A204.1 (cell line): Measurements from ENCODE around the gene OGFR.

ENCODE experiments used
- FAIRE-seq: peaks from 2 replicates; lab custom pipeline; 2012; peaks lifted over from hg19 to GRCh38; lab: Jason Lieb, UNC

The OGFR gene

GRCh38 chr20:62770111-62770910 is 34.3 kb upstream of the OGFR start:
- FAIRE-seq = no peak

DNA sequence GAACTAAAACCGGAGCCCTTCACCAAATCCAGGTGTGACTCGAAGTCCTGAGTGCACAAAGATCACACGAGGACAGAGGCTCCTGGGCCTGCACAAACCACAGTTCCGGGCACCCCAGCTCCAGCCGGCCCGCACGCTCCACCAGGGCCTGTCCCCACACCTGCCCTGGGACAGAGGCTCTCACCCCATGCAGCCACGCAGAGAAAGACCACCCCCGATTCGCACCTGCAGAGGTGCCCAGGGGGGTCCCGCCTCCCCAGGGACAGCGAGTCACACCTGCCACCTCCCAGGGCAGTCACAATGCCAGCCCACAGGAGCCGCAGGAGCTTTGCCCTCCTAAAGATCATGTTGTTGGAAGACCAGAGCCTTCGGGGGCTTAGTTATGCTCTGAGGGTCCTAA is 33.7 kb upstream of the OGFR start:
- no peak for FAIRE-seq

DNA sequence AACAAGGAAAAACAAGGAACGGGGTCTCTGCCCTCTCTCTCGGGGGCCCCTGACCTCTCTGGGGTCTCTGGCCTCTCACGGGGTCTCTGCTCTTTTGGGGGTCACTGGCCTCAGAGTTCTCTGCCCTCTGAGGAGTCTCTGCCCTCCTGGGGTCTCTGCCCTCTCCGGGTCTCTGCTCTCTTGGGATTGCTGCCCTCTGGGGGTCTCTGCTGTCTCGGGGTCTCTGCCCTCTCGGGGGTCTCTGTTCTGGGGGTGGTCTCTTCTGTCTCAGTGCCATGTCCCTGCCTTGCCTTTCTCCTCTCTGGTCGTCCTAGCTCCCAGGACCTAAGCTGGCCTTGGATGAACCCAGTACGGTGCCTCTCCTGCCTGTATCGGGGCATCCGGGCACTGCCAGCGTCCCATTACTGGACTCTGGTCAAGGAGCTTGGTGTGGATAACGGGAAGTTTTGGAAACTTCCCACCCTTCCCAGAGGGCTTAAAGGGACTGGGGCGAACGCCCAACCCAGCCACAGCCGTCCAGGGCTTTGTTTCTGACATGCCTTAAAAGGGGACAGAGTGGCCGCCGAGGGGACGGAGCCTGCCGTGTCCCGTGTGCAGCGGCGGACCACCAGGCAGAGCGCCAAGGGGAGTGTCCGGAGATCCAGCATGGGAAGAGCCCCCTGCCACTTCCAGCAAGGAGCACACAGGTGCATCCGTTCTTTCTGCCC is 33.1 kb upstream of the OGFR start:
- no peak for FAIRE-seq

GRCh38 chr20:62772103-62772611 is 32.5 kb upstream of the OGFR start:
- no peak for FAIRE-seq

GRCh38 chr20:62772619-62772989 is 32.0 kb upstream of the OGFR start:
- FAIRE-seq = no peak

DNA sequence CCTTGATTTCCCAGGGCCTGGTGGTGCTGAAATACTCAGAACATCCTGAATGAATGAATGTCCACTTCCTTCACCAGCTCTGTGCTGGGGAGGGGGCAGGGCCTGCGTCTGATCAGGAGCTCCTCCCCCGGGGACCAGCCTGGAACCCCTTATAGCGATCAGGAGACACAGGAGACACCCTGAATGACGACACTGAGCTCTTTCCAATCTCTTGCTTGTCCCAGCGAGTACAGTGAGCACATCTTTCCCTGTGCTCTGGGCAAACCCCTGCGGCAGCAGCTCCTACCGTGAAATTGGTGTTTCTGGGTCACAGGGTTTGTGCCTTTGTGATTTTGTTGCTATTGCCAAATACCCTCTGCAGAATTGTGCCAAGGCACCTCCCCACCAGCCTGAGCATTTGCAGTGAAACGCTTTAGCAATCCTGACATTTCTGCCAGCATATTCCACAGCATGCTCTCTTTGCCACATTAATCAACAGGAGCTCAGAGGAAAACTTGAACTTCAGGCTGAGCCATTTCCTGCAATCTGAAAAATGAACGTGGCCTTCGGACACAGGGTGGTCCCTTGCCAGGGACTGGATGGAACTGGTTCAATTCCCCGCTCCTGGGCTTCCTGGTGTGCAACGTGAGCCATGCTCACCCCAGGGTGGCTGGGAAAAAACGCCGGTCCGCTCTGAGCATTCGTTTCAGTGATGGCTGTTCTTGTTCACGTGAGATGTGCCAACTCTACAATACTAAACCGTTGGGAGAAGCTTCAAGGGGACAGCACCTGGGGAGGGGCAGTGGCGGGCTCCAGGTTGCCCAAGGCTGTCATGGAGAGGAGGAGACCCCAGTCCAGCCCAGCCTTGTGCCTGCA is 31.4 kb upstream of the OGFR start:
- FAIRE-seq = no peak

- FAIRE-seq = no peak
Observed at GRCh38 chr20:62773845-62774714, 30.6 kb upstream of the OGFR start.

- no peak for FAIRE-seq
Observed at GRCh38 chr20:62774762-62775161, 29.9 kb upstream of the OGFR start.

- no peak for FAIRE-seq
Observed at GRCh38 chr20:62775206-62775605, 29.4 kb upstream of the OGFR start.

GRCh38 chr20:62776035-62776691 is 28.5 kb upstream of the OGFR start:
- no peak for FAIRE-seq

DNA sequence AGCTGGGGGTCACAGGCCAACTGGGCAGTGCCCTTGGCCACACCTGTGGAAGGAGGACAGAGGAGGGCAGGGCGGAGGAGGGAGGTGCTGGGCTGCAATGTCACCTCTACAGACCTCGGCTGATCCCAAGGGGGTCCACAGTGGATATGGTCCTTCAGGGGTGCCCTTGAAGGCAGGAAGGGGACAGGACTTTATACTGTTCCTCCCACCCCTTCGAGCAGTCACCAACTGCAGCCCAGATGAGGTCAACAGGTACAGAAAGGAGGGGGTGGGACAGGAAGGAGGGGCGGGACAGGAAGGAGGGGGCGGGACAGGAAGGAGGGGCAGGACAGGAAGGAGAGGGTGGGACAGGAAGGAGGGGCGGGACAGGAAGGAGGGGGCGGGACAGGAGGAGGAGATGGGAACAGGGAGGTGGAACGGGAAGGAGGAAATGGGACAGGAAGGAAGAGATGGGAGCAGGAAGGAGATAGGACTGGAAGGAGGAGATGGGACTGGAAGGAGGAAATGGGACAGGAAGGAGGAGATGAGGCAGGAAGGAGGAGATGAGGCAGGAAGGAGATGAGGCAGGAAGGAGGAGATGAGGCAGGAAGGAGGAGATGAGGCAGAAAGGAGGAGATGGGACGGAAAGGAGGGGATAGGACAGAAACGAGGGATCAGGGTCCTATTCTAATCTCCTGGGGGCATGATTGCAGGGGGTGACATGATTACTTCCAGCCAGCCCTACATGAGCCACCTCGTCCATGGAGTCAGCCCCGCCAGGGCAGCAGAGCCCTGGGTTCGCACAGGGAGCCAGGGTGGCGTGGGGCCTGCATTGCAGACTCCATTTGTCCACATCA is 27.7 kb upstream of the OGFR start:
- no peak for FAIRE-seq

GRCh38 chr20:62777528-62777830 is 27.2 kb upstream of the OGFR start:
- no peak for FAIRE-seq

DNA sequence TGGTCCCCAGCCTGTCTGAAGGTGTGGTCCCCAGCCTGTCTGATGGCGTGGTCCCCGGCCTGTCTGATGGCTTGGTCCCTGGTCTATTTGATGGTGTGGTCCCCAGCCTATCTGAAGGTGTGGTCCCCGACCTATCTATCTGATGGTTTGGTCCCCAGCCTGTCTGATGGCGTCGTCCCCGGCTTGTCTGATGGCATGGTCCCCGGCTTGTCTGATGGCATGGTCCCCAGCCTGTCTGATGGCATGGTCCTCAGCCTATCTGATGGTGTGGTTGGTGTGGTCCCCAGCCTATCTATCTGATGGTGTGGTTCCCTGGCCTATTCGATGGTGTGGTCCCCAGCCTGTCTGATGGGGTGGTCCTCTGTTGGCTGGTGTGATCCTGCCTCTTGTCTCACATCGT is 26.6 kb upstream of the OGFR start:
- FAIRE-seq = no peak

GRCh38 chr20:62778601-62779416 is 25.8 kb upstream of the OGFR start:
- no peak for FAIRE-seq

DNA sequence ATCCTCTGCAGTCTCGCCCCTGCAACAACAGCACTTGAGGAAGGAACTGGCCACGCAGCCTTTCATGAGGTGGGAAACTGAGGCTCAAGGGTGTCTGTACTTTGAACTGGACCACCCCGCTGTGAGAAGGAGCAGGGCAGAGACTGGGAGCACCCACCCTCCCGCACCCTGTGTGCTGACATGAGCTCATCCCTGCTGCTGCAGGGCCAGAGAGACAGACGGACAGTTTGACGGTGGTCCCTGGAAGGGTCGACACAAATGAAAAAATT is 25.3 kb upstream of the OGFR start:
- FAIRE-seq = no peak

DNA sequence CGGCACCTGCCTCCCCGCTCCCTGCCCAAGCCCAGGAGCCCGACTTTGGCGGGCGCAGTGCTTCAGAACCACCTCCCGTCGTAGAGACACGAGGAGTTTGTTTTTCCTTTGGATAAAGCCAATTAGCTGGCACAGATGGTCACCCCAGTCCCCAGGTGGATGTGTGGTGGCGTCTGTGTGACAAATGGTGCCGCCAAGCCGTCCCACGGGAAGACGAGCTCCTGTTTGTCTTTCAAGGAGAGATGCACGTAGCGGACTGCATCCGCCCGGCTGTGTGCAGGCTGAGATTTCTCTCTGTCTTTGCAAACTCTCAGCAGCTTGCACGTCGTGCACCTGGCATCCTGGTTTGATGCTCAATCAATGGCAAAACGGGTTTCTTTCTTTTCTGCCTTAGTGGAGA is 24.4 kb upstream of the OGFR start:
- no peak for FAIRE-seq

- no peak for FAIRE-seq
Observed at GRCh38 chr20:62780696-62781095, 23.9 kb upstream of the OGFR start.

DNA sequence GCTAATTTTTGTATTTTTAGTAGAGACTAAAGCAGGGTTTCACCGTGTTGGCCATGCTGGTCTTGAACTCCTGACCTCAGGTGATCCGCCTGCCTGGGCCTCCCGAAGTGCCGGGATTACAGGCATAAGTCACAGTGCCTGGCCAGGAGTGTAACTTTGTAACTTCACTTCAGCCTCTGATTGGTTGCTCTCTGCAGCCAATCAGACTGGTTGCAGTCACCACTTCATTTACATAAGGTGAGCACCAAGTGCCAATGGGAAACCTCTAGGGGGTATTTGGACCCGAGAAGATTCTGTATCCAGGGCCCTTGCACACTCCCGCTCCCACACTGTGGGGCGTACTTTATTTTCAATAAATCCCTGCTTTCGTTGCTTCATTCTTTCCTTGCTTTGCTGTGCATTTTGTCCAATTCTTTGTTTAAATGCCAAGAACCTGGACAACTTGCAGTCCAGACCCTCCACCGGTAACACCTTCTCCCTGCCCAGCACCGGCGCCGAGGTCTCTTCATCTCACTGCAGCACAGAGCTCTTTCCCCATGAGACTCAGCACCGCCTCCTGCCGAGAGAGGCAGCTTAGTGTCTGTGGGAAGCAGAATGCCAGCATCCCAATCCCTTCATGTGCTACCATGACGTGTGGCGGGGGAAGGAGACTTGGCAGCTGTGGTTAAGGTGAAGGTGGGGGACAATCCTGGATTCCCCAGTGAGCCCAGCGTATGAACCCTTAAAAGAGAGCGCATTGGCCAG is 22.3 kb upstream of the OGFR start:
- FAIRE-seq = no peak

DNA sequence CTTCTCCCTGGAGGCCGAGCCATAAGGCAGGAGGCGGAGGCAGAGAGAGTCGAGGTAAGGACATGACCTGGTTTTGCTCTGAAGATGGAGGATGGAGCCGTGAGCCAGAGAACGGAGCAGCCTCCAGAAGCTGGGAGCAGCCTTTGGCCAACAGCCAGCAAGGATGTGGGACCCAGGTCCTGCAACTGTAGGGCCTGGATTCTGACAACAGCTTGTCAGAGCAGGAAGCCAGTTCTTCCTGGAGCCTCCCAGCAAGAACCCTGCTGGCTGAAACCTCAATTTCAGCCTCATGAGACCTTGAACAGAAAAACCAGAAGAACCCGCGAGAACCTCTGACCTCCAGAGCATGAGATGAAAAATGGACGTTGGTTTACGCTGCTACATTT is 21.7 kb upstream of the OGFR start:
- no peak for FAIRE-seq
